Astrocyte (in vitro differentiated cells and primary cell): ENCODE measurements around the gene FUT4.

Source experiments
- CTCF ChIP-seq: IDR thresholded peaks from 2 replicates; pipeline ENCODE4 v1.5.1; 2011; ENCODE audit warnings: low read depth, mild to moderate bottlenecking, inconsistent platforms, low read length, moderate library complexity; ENCODE audit not compliant: insufficient read depth
- EZH2 ChIP-seq: IDR thresholded peaks from 2 replicates; pipeline ENCODE4 v1.6.1; 2012; ENCODE audit warnings: mild to moderate bottlenecking, low read length, inconsistent platforms; ENCODE audit not compliant: insufficient read depth

- no peak for TF ChIP-seq CTCF
- TF ChIP-seq EZH2, result no peak
Observed at GRCh38 chr11:94574193-94574961, 30.7 kb downstream of the FUT4 start.
